GM12872 (cell line): Measurements from ENCODE around the gene VCL.

Experiments used
- TF ChIP-seq, protein P1 (sequence below): IDR thresholded peaks from 3 replicates; pipeline ENCODE4 v1.5.1; 2011; ENCODE audit warnings: low read depth, mild to moderate bottlenecking, low read length, moderate library complexity; ENCODE audit not compliant: insufficient read depth

Gene VCL

DNA sequence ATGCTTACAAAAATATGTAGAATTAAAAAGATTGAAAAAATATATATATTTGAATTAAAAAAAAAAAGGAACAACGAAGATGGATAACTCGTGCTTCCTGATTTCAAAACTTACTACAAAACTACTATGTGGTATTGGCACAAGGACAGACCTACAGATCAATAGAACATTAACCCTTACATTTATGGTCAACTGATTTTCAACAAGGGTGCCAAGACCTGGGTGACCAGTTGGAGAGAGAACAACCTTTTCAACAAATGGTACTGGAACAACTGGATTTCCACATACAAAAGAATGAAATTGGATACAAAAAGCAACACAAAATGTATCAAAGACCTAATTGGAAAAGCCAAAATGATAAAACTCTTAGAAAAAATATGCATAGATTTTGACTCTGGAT is 142.6 kb downstream of the VCL start:
- TF ChIP-seq, protein P1, sequence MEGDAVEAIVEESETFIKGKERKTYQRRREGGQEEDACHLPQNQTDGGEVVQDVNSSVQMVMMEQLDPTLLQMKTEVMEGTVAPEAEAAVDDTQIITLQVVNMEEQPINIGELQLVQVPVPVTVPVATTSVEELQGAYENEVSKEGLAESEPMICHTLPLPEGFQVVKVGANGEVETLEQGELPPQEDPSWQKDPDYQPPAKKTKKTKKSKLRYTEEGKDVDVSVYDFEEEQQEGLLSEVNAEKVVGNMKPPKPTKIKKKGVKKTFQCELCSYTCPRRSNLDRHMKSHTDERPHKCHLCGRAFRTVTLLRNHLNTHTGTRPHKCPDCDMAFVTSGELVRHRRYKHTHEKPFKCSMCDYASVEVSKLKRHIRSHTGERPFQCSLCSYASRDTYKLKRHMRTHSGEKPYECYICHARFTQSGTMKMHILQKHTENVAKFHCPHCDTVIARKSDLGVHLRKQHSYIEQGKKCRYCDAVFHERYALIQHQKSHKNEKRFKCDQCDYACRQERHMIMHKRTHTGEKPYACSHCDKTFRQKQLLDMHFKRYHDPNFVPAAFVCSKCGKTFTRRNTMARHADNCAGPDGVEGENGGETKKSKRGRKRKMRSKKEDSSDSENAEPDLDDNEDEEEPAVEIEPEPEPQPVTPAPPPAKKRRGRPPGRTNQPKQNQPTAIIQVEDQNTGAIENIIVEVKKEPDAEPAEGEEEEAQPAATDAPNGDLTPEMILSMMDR = no peak

DNA sequence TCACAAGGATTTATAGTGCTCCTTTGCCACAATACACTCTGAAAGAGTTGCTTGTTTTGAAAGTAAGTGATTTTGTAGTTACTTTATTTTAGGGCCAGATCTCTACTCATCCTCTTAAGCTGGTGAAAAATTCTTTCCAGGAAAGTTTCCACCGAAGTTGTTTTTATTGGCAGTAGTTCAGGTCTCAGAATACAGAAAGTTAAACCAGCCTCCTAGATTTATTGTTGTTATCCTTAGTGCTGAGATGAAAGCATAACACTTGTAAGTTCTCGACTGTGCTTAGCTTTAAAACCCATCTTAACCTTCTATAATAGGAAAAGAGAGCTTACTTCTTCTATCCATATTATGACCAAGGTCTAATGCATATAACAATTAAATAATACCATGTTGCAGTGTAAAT is 147.2 kb downstream of the VCL start:
- TF ChIP-seq, protein P1 = no peak

- TF ChIP-seq, protein P1 = no peak
These were observed 152.5 kb downstream of the VCL start, which contains the start of gene AP3M1 for GRCh38 chr10:74150204-74150989. AP3M1 (minus strand) TSS chr10:74150828; CDS start chr10:74138379, 12,449 bp downstream.

DNA sequence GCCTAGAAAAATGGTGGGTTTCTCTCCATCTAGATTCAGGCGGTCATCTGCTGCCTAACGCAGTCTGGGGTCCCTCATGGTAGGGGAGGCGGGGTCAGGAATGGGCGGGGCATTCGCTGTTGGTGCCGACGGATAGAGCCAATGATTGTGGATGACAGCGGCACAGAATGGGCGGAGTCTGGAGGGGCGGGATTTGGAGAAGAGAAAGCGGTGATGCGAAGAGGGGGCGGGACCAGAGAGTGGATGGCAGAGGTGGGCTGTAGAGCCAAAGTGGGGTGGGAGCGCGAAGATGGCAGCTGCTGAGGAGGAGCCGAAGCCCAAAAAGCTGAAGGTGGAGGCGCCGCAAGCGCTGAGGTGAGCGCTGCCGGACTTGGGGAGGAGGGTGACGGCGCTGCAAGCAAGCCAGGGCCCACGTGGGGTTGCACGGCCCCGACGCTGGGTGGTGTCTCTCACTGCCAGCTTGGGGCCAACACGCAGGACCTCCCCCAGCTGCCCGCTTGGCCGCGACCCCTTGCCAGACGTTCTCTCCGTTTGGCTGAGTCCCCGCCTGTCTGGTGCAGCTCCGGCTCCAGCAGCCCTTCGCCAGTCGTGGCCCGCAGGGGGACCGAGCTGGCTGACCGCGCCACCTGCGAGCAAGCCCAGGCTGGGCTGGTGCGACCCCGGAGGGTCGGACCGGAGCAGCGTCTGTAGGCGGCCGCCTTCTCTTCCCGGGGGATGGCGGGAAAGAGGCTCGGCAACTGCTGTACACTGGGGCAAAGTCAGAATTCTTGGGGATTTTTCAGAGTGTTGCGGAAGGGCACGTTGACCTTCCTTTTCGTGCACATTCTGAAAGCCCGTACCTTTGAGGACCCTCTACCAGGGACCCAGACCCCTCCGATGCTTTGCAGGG is 153.3 kb downstream of the VCL start, which contains the start of gene ADK:
Gene ADK (plus strand): TSS at position 232 of the 889 bp plus-strand sequence. CDS start 58 bp downstream, at position 290.
- TF ChIP-seq, protein P1 = peak; percentile 43

GRCh38 chr10:74151879-74152722 is 154.2 kb downstream of the VCL start:
- TF ChIP-seq, protein P1 = no peak

DNA sequence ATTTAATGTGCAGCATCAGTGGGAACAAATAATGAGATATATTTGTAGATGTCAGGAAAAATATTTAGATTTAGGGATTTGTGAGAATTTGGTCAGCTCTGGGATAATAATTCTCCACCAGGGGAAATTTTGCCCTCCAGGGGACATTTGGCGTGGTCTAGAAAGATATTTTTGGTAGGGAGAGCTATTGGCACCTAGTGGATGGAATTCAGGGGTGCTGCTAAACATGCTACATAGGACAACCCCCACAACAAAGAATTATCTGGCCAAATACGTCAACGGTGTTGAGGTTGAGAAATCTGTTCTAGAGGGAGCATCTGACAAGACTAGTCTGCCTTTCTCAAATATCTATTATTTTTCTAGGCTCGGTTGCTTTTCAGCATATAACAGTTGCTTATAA is 155.2 kb downstream of the VCL start:
- TF ChIP-seq, protein P1 = no peak
